HG02588 (cell line): Measurements from ENCODE around the gene C1QTNF9B.

ENCODE experiments used
- ATAC-seq: cut with Tn5 transposase; IDR thresholded peaks from one replicate; pipeline ENCODE4 v1.9.1; 2021; ENCODE audit warnings: mild to moderate bottlenecking, moderate library complexity; ENCODE audit not compliant: unreplicated experiment

The C1QTNF9B gene

GRCh38 chr13:23859904-23860303 is 37.4 kb downstream of the C1QTNF9B start:
- no peak for ATAC-seq

DNA sequence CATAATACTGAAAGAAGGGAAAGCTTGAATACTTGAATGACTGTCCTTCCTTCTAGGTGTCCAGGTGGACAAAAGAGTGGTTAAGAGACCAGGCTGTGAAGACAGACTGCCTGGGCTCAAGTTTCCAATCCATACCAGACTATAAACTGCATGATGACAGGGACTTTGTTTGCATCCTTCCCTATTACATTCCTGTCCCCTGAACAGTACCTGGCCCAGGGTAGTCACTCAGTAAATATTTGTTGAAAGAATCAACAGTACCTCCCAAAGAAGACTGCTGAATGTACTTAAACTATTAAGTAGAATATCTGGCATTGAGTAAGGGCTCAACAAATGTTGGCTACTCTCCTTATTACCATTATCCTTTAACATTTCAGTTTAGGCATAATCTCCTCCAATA is 37.8 kb downstream of the C1QTNF9B start:
- ATAC-seq = no peak

DNA sequence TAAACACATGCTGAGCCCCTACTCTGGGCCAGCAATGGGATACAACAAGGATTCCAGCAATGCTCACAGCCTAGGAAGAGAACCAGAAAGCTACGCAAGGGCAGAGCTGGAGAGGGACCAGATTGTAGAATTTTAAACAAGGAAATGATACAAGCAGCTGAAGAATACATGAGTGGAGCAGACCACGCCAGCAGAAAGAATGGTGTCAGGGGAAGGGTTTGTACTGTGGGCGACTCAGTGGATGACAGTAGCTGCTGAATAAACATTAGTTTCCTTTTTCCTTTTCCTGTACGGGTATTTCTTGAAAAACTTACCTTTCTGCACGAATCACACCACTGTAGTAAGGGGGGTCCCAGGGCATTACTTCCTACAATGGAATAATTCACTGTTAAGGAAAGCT is 38.8 kb downstream of the C1QTNF9B start:
- ATAC-seq = no peak

GRCh38 chr13:23856008-23856750 is 41.1 kb downstream of the C1QTNF9B start:
- ATAC-seq = no peak

GRCh38 chr13:23855360-23855759 is 41.9 kb downstream of the C1QTNF9B start:
- ATAC-seq = no peak

- no peak for ATAC-seq
Measured at GRCh38 chr13:23852351-23852750, 45.0 kb downstream of the C1QTNF9B start.

DNA sequence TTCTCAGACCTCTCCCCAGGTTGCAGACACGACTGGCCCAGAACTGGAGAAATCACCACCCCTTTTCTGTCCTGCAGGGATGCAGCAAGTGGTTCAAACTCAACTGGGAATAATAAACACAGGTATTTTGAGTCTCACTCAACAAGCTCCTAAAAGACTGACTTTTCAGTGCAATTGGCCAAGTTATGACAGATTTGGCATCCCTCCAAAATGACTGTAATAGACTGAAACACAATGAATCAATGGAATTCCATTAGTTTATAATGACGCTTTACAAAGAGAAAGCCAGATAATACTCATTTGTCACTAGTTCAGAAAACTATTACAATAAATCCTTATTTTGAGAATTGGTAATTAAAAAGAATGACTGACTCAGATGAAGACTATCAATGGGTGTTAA is 46.2 kb downstream of the C1QTNF9B start:
- ATAC-seq = no peak

DNA sequence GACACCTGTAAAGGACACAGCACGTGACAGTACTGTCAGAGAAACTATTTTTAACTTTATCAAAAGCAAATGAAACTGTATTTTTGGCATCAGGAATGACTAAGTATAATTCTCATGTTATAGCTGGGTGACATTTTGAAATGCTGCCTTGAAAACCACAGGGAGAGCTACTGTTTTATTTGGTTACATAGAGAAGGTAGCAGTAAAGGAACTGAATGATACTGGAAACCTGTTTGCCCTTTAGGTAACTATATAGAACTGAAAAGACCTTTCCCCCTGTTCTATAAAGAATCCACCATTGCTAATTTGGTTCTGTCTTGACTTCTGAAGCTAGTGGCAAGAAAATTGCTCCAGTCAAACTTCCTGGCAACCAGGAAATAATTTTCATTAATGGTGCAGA is 47.2 kb downstream of the C1QTNF9B start:
- ATAC-seq = no peak

DNA sequence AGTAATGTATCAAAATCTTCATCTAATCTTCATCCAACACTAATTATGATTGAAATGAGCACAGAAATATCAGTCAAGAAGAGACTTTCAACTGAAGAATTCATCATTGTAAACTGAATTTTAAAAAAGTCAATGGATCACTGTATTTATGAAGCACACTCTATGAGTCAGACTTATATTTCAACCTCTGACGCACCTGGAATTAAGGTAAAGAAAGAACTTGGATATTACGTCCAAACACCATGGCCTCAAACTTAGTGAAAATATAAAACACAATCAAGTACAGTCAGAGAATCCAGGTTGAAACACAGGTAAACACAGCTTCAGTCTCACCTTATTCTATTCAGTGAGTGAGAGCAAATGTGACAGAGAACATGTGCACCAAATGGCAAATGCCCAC is 47.6 kb downstream of the C1QTNF9B start:
- ATAC-seq = no peak

DNA sequence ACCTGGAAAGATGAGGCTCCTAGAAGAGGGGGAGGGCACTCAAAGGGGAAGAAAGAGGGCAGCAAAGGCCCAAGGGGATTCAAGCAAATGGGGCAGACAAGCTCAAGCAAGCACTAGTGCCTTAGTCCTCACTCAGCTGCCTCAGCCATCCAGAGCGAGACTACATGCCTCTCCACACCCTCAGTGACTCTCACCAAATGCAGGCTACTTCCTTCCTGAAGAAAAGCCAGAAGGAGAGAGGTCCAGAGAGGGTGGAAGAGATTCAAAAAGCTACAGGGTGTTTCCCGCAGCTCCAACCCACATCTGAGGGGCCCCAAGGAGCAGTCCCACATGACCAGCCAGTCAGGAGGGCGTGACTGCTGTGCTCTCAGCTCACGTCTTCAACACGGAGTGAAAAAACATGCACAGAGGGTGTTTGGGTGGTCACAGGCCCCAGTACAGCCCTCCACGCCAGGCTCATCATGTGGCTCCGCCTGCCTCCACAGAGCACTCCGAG is 48.6 kb downstream of the C1QTNF9B start:
- ATAC-seq = no peak

DNA sequence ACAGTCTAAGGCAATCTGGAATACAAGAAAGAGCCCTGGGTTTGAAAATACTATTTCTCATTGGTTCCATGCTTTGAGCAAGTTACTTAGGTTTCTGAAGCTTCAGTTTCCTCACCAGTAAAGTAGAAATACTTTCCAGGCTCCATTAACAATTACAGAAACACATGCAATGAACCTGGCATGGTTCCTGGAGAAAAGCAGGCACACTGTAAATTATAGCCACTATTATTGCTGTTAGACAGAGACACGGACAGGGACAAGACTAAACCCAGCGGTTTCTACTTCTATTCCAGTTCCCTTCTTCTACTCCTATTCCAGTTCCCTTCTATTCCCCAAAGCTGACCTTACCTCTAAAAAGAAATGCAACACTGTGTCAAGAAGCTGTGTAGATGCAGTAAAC is 49.3 kb downstream of the C1QTNF9B start:
- ATAC-seq = no peak

DNA sequence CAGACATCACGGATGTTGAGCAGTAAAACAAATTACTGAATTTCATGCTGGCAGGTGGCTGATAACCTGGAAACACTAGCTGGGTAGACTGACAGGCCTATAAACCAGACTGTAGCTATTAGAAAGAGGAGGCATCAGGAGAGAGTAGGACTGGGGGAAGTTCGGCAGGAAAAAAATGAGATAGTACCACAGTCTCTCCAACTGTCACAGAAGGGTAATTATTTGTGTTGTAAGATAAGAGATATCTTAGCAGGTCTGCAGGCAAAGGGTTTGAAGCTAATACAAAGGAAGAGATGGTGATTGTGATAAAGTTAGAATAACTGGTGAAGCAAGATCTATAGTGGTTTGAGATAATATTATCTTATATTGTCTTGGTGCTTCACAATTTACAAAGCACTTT is 49.8 kb downstream of the C1QTNF9B start:
- ATAC-seq = no peak

- peak; percentile 30 for ATAC-seq
Measured at GRCh38 chr13:23845105-23845725, 52.1 kb downstream of the C1QTNF9B start.

GRCh38 chr13:23844132-23844531 is 53.2 kb downstream of the C1QTNF9B start:
- ATAC-seq = no peak

GRCh38 chr13:23843436-23843835 is 53.9 kb downstream of the C1QTNF9B start:
- no peak for ATAC-seq

DNA sequence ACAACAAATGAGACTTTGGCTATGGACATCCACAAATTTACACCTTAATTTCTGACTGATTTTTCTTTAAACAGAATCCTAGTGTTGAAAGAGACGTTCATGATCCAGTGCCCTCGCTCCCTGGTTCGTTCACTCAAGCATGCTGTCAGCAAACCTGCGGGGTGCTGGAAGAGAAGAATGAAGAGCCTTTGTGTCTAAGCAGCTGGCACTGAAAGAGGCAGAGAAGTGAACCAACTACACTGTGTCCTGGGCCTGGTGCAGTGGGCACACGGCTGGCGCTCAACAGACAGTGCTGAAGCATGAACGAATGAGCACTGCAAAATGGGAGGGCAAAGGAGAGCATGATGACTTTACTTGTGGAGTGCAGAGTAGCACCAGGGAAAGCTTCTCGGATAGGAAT is 54.9 kb downstream of the C1QTNF9B start:
- no peak for ATAC-seq
